PC-3 (cell line): ENCODE results near the gene IL7R.

Experiments used
- EZH2 ChIP-seq: fragments of 300-600 bp; sonication (generic); IDR thresholded peaks from one replicate; pipeline ENCODE4 v1.6.1; 2017; ENCODE audit warnings: antibody characterized with exemption, mild to moderate bottlenecking, low read length; ENCODE audit not compliant: unreplicated experiment
- EZH2phosphoT487 ChIP-seq: fragments of 300-600 bp; sonication (generic); IDR thresholded peaks from 2 replicates; pipeline ENCODE4 v1.6.1; 2018; ENCODE audit warnings: mild to moderate bottlenecking, antibody characterized with exemption, low read length, borderline replicate concordance
- TF ChIP-seq, protein P1 (sequence below): fragments of 300-600 bp; sonication (generic); conservative IDR thresholded peaks from 2 replicates; pipeline ENCODE4 v1.5.1; 2017; ENCODE audit warnings: antibody characterized with exemption, low read depth, mild to moderate bottlenecking, low read length

DNA sequence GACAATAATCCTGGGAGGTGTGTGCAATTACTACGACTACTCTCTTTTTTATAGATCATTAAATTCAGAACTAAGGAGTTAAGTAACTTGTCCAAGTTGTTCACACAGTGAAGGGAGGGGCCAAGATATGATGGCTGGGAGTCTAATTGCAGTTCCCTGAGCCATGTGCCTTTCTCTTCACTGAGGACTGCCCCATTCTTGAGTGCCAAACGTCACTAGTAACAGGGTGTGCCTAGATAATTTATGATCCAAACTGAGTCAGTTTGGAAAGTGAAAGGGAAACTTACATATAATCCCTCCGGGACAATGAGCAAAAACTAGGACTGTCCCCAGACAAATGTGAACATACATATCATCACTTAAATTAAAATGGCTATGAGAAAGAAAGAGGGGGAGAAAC lies 20.2 kb downstream of the IL7R start:
- TF ChIP-seq, protein P1, sequence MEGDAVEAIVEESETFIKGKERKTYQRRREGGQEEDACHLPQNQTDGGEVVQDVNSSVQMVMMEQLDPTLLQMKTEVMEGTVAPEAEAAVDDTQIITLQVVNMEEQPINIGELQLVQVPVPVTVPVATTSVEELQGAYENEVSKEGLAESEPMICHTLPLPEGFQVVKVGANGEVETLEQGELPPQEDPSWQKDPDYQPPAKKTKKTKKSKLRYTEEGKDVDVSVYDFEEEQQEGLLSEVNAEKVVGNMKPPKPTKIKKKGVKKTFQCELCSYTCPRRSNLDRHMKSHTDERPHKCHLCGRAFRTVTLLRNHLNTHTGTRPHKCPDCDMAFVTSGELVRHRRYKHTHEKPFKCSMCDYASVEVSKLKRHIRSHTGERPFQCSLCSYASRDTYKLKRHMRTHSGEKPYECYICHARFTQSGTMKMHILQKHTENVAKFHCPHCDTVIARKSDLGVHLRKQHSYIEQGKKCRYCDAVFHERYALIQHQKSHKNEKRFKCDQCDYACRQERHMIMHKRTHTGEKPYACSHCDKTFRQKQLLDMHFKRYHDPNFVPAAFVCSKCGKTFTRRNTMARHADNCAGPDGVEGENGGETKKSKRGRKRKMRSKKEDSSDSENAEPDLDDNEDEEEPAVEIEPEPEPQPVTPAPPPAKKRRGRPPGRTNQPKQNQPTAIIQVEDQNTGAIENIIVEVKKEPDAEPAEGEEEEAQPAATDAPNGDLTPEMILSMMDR, result no peak
- no peak for TF ChIP-seq EZH2
- TF ChIP-seq EZH2phosphoT487, result no peak
